Transverse colon (tissue), 4 donors: ENCODE data around the gene PIEZO1. TPM values are rescaled to one million over a fixed set of nuclear protein-coding genes. Genes with fewer than 3 reads are reported as not detected.
A peak's percentile ranks its signal among the peaks of the same experiment; 100 is the strongest.
"Not testable (repeated sequence)": the region's sequence is repeated elsewhere in the genome, so short reads cannot be mapped to it uniquely, and the experiment has no call there.

Source experiments
- DNase-seq: peaks from one replicate; pipeline ENCODE4 v3.0.0-alpha.2; 2019
- H3K27ac ChIP-seq, 4 donors: fragments of 200-600 bp; sonication (generic); 2 replicates each; pipeline ENCODE4 v1.5.1; 2016 to 2018; ENCODE audit warnings: inconsistent platforms in 4 of 4
- H3K27me3 ChIP-seq: fragments of 200-600 bp; sonication (generic); 2 replicates; pipeline ENCODE4 v1.5.1; 2017; ENCODE audit warnings: inconsistent platforms
- H3K36me3 ChIP-seq, 4 donors: fragments of 200-600 bp; sonication (generic); 2 replicates each; pipeline ENCODE4 v1.5.1; 2017 to 2019; ENCODE audit warnings: inconsistent platforms in 4 of 4
- H3K4me1 ChIP-seq, 4 donors: fragments of 200-600 bp; sonication (generic); 2 replicates each; pipeline ENCODE4 v1.5.1; 2017 to 2020; ENCODE audit warnings: inconsistent platforms in 4 of 4
- H3K4me3 ChIP-seq, 4 donors: fragments of 200-600 bp; sonication (generic); 1 replicate in 1 of 4; 2 replicates in 3 of 4; pipeline versions ENCODE4 v1.5.1 to v1.6.1; 2017 to 2019; ENCODE audit warnings: inconsistent platforms in 4 of 4
- H3K9me3 ChIP-seq, 2 donors: fragments of 200-600 bp; sonication (generic); 2 replicates each; pipeline ENCODE4 v1.5.1; 2017 to 2019; ENCODE audit warnings: inconsistent platforms in 2 of 2
- EP300 ChIP-seq: sonication (generic); formaldehyde crosslinking; IDR thresholded peaks from one replicate; pipeline ENCODE4 v1.6.1; 2017; ENCODE audit warnings: antibody characterized with exemption, low read depth
- POLR2A ChIP-seq: fragments of 450-650 bp; IDR thresholded peaks from one replicate; pipeline ENCODE4 v1.6.1; 2016; ENCODE audit warnings: antibody characterized with exemption, mild to moderate bottlenecking, moderate library complexity
- POLR2AphosphoS5 ChIP-seq, 3 donors: sonication (generic); formaldehyde crosslinking; IDR thresholded peaks; one replicate each; pipeline ENCODE4 v1.6.1; 2016; ENCODE audit warnings: antibody characterized with exemption in 3 of 3
- WGBS, 2 donors: methylation state at CpG; one replicate each; pipeline ENCODE4 v1.1.5; 2018; ENCODE audit warnings: low coverage in 1 of 2; 5-methylcytosine and 5-hydroxymethylcytosine counted together
- in situ Hi-C, 4 donors: fragments of 200-750 bp; cut with MboI; loops; one replicate each; pipeline versions ENCODE4 v1.15.0 to v1.15.1; 2017; ENCODE audit warnings: low sequenced_read_pairs in 3 of 4, low pct_ligation_motif_present in 1 of 4, low pct_unique_long_range_greater_than_20kb in 1 of 4
- intact Hi-C: fragments of 100-400 bp; cut with DNase I; formaldehyde crosslinking; loops from one replicate; pipeline ENCODE4 v1.15.1; 2023; ENCODE audit warnings: low total_unique reads
- total RNA-seq, 4 donors: library from RNA; depleted of rRNA; stranded (reverse); fragments of >200 nt; gene quantifications; one replicate each; pipeline ENCODE4 v1.1.0, GENCODE V29; 2016
- TF ChIP-seq, protein P1 (sequence below), 5 experiments: fragments of 200-600 bp in 3 of 5; fragments of 450-650 bp in 2 of 5; sonication (generic) in 3 of 5; IDR thresholded peaks; 1 replicate in 2 of 5; 2 replicates in 3 of 5; pipeline ENCODE4 v1.5.1; 2016 to 2017; ENCODE audit warnings: antibody characterized with exemption in 5 of 5, inconsistent platforms in 3 of 5, mild to moderate bottlenecking in 2 of 5, moderate library complexity in 1 of 5

Gene PIEZO1
- total RNA-seq, 4 donors from 2014 or later = 133 to 546 (median 179) TPM

DNA sequence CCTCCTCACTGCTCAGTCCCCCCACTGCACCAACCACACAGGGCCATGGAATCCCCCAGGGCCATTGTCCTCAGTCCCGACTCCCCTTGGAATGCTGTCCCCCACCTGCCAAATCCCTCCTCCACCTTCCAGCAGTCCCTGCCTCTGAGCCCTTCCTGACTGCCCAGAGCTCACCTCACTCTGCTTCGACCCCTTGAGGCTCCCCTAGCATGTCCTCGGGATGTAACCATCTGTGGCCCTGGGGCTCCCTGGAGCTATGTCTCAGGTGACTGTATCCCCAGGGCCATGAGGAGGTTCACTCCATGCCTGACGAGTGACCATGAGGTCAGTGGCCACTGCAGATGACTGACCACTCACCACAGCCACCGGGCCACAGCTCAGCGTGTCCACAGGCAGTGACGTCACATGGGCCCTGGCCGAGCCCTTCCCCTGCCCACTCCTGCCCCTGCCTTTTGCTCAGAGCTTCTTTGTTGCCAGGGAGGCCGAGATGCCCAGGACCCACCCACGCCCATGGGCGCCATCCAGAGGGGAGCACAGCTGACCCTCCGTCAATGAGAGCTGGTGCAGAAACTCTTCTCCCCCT is 7.7 kb upstream of the PIEZO1 start:
- in situ Hi-C loops = no loop called here
- intact Hi-C loops = no loop called here
- DNase-seq = no peak
- 83 to 100% methylated on average over 1 to 12 of the region's 12 CpGs for WGBS, 2 donors
- peaks cover 12% of the 10 kb centered on the region for H3K27me3 ChIP-seq
- peaks cover 0 to 19% (median 5%) of the 10 kb centered on the region in 4 donors for H3K4me1 ChIP-seq
- H3K9me3 ChIP-seq = no peaks in the 10 kb centered on the region
- no peaks in the 10 kb centered on the region for H3K36me3 ChIP-seq
- no peak overlapping the region for H3K4me3 ChIP-seq
- H3K27ac ChIP-seq = no peak overlapping the region
- no peak for TF ChIP-seq POLR2A
- no peak for TF ChIP-seq EP300
- TF ChIP-seq, protein P1, sequence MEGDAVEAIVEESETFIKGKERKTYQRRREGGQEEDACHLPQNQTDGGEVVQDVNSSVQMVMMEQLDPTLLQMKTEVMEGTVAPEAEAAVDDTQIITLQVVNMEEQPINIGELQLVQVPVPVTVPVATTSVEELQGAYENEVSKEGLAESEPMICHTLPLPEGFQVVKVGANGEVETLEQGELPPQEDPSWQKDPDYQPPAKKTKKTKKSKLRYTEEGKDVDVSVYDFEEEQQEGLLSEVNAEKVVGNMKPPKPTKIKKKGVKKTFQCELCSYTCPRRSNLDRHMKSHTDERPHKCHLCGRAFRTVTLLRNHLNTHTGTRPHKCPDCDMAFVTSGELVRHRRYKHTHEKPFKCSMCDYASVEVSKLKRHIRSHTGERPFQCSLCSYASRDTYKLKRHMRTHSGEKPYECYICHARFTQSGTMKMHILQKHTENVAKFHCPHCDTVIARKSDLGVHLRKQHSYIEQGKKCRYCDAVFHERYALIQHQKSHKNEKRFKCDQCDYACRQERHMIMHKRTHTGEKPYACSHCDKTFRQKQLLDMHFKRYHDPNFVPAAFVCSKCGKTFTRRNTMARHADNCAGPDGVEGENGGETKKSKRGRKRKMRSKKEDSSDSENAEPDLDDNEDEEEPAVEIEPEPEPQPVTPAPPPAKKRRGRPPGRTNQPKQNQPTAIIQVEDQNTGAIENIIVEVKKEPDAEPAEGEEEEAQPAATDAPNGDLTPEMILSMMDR (IDR thresholded peaks at IDR 0.05) = no peak
- no peak for TF ChIP-seq POLR2AphosphoS5 (IDR thresholded peaks at IDR 0.05)

DNA sequence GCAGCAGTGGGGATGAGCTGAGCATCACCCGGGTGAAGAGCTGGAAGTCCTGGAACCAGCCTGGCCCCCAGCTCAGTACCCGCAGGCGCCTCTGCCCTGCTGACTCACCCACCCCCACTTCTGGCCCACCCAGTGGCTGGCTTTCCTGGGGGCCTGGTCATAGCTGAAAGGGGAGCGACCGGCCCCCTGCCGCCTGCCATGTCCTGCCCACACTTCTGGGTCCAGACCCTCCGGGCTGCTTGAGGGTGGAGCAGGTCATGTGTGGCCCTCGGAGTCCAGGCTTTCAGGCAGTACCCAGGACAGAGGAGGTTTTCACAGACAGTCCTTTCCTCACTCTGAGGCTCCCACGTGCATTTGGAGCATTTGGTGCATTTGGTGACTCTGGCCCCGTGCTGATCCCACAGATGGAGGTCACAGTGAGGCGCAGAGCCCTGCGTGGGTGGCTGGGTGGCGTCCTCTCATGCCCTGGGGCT is 7.1 kb upstream of the PIEZO1 start:
- Histone ChIP-seq H3K9me3 (no peaks in the 10 kb centered on the region), H3K27me3 (peaks cover 12% of the 10 kb centered on the region), H3K4me3 (no peak overlapping the region), H3K4me1 (peaks cover 0 to 19% (median 5%) of the 10 kb centered on the region in 4 donors), H3K27ac (no peak overlapping the region), H3K36me3 (no peaks in the 10 kb centered on the region)
- in situ Hi-C loops = no loop called here
- DNase-seq = no peak
- intact Hi-C loops = no loop called here
- no peak for TF ChIP-seq POLR2AphosphoS5 (IDR thresholded peaks at IDR 0.05)
- TF ChIP-seq POLR2A = no peak
- TF ChIP-seq EP300 = no peak
- TF ChIP-seq, protein P1 (IDR thresholded peaks at IDR 0.05) = no peak
- 65% methylated on average over 9 of the region's 13 CpGs; no CpG with 5 or more reads in 1 of the 2 donors for WGBS, 2 donors

DNA sequence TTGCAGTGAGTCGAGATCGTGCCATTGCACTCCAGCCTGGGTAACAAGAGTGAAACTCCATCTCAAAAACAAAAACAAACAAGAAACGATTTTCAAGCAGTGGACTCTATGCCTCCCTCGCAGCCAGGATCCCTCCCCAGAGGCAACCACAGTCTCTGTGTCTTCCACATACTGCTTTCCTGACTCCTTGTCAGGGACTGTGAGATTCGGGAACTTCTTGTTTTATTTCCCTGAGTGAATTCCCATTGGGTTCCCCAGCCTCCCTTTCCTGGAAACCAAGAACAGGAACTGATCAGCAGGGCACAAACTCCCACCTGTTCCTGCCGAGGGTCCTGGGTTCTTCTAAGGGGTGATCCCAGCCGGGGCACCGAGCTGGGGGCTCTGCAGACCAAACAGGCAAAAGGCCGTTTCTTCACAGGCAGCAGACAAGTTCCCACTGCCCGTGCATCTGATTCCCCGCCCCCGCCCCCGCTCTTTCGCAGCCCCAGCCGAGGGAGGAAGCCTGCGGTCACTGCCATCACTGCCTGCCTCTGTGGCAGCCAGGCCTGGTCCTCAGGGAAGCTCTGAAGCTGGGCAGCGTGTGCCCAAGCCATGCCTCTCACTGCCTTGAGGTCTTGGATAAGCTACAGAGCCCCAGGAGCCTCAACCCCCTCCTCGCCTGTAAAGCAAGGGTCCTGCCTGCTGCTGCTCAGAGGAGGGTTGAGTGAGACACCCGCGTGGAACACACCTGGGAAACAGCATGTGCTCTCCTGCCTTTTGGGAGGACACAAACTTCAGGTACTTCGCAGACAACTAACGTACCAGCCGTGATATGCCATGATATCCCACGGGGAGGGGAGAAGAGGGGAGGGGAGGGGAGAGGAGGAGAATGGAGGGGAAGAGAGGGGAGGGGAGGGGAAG is 5.5 kb upstream of the PIEZO1 start:
- Histone ChIP-seq H3K27ac (peak overlapping the region; percentile 5 to 61 (median 30)), H3K27me3 (peaks cover 12% of the 10 kb centered on the region), H3K4me3 (no peak overlapping the region), H3K9me3 (no peaks in the 10 kb centered on the region), H3K36me3 (no peaks in the 10 kb centered on the region), H3K4me1 (peaks cover 0 to 21% (median 6%) of the 10 kb centered on the region in 4 donors)
- peak; percentile 62 for DNase-seq
- intact Hi-C loops = no loop called here
- in situ Hi-C loops = no loop called here
- no peak for TF ChIP-seq EP300
- TF ChIP-seq POLR2A = no peak
- no peak for TF ChIP-seq POLR2AphosphoS5 (IDR thresholded peaks at IDR 0.05)
- WGBS, 2 donors = 19 to 37% methylated on average over 3 to 18 of the region's 24 CpGs

DNA sequence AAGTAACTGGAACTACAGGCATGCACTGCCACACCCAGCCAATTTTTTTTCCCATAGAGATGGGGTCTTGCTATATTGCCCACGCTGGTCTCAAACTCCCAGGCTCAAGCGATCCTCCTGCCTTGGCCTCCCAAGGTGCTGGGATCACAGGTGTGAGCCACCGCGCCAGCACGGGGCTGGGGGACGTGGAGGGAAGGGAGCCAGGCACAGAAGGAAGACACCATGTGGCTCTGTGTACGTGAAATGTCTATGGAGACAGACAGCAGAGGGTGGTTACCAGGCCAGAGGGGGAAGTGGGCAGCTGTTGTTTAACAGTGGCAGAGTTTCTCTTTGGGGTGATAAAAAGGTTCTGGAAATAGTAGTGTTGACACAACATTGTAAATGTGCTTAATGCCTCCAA is 4.6 kb upstream of the PIEZO1 start:
- Histone ChIP-seq H3K4me1 (peaks cover 0 to 18% (median 7%) of the 10 kb centered on the region in 4 donors), H3K27ac (no peak overlapping the region), H3K4me3 (no peak overlapping the region), H3K9me3 (no peaks in the 10 kb centered on the region), H3K36me3 (no peaks in the 10 kb centered on the region), H3K27me3 (peaks cover 12% of the 10 kb centered on the region)
- in situ Hi-C loops = no loop called here
- TF ChIP-seq, protein P1 (IDR thresholded peaks at IDR 0.05) = no peak
- TF ChIP-seq EP300 (no peak), POLR2AphosphoS5 (IDR thresholded peaks at IDR 0.05) (no peak), POLR2A (no peak)
- DNase-seq = peak; percentile 10
- 80% methylated on average over 7 of the region's 7 CpGs; no CpG with 5 or more reads in 1 of the 2 donors for WGBS, 2 donors
- intact Hi-C loops = loop anchor here (5.0 kb wide), 1 partner anchor 47 kb away; no protein-coding TSS in a partner anchor

DNA sequence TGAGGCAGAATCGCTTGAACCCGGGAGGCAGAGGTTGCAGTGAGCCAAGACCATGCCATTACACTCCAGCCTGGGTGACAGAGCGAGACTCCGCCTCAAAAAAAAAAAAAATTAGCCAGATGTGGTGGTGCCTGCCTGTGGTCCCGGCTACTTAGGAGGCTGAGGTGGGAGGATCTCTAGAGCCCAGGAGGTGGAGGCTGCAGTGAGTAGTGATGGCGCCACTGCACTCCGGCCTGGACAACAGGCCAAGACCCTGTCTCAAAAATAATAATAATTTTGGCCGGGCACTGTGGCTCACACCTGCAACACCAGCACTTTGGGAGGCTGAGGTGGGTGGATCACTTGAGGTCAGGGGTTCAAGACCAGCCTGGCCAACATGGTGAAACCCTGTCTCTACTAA is 3.7 kb upstream of the PIEZO1 start:
- H3K27ac ChIP-seq, H3K9me3 ChIP-seq, in situ Hi-C loops, DNase-seq, H3K4me3 ChIP-seq, H3K36me3 ChIP-seq: not testable (repeated sequence)
- Histone ChIP-seq H3K27me3 (peaks cover 10% of the 10 kb centered on the region), H3K4me1 (peaks cover 0 to 20% (median 9%) of the 10 kb centered on the region in 4 donors)
- intact Hi-C loops = loop anchor here (5.0 kb wide), 1 partner anchor 46 kb away; no protein-coding TSS in a partner anchor
- WGBS, 2 donors = 95% methylated on average over 8 of the region's 8 CpGs; no CpG with 5 or more reads in 1 of the 2 donors
